HEK293 (cell line): ENCODE data around the gene RTP5.
A peak's percentile ranks its signal among the peaks of the same experiment; 100 is the strongest.

ENCODE experiments used
- CTCF ChIA-PET: fragments of 350-600 bp; formaldehyde crosslinking; extraction: SDS; loops from one replicate; lab custom pipeline; 2021; ENCODE audit warnings: antibody characterized with exemption; lab: Yijun Ruan, JAX
- POLR2A ChIA-PET: fragments of 300-600 bp; formaldehyde crosslinking; extraction: SDS; loops from one replicate; lab custom pipeline; 2020; ENCODE audit warnings: antibody characterized with exemption, inconsistent platforms; lab: Yijun Ruan, JAX
- H3K27ac ChIP-seq: fragments of 200-500 bp; sonication (Bioruptor generic); 2 replicates; pipeline ENCODE4 v1.5.1; 2014; ENCODE audit warnings: low read depth, low read length, control low read depth, inconsistent platforms; ENCODE audit errors: extremely low read depth
- H3K36me3 ChIP-seq, 2 experiments: fragments of 200-500 bp in 1 of 2; sonication (Bioruptor generic) in 1 of 2; 1 replicate in 1 of 2; 2 replicates in 1 of 2; pipeline ENCODE4 v1.5.1; 2014 to 2017; ENCODE audit warnings: inconsistent platforms in 2 of 2, low read length in 2 of 2; ENCODE audit not compliant: control insufficient read depth in 2 of 2, insufficient read depth in 1 of 2
- H3K4me1 ChIP-seq: fragments of 200-500 bp; sonication (Bioruptor generic); 2 replicates; pipeline ENCODE4 v1.5.1; 2014; ENCODE audit warnings: mild to moderate bottlenecking, low read length, inconsistent platforms; ENCODE audit not compliant: control insufficient read depth, insufficient read depth
- H3K4me3 ChIP-seq: 2 replicates; pipeline ENCODE4 v1.5.1; 2011; ENCODE audit warnings: low read depth, mild to moderate bottlenecking, control low read depth, low read length, moderate library complexity
- H3K9me3 ChIP-seq: fragments of 200-500 bp; sonication (Bioruptor generic); 2 replicates; pipeline ENCODE4 v1.5.1; 2014; ENCODE audit warnings: low read depth, low read length, inconsistent platforms; ENCODE audit not compliant: control insufficient read depth, insufficient read depth
- CTCF ChIP-seq: fragments of 450-650 bp; formaldehyde crosslinking; IDR thresholded peaks from 2 replicates; pipeline ENCODE4 v1.5.1; 2016; ENCODE audit warnings: missing biosample characterization, missing genetic modification characterization
- GLI4 ChIP-seq: fragments of 450-650 bp; formaldehyde crosslinking; IDR thresholded peaks from 2 replicates; pipeline ENCODE4 v1.5.1; 2016; ENCODE audit warnings: missing biosample characterization, missing genetic modification characterization
- GLIS1 ChIP-seq: fragments of 450-650 bp; formaldehyde crosslinking; IDR thresholded peaks from 2 replicates; pipeline ENCODE4 v1.5.1; 2016; ENCODE audit warnings: missing biosample characterization, missing genetic modification characterization
- HOXC10 ChIP-seq: sonication (generic); formaldehyde crosslinking; IDR thresholded peaks from 2 replicates; pipeline ENCODE4 v1.8.1; 2023; ENCODE audit warnings: mild to moderate bottlenecking, missing genetic modification reagents
- KLF7 ChIP-seq: fragments of 450-650 bp; formaldehyde crosslinking; IDR thresholded peaks from 2 replicates; pipeline ENCODE4 v1.5.1; 2016; ENCODE audit warnings: missing biosample characterization, missing genetic modification characterization, borderline replicate concordance
- MZF1 ChIP-seq: fragments of 450-650 bp; formaldehyde crosslinking; IDR thresholded peaks from 2 replicates; pipeline ENCODE4 v1.5.1; 2017; ENCODE audit warnings: missing biosample characterization, missing genetic modification characterization, borderline replicate concordance
- PRDM1 ChIP-seq: fragments of 450-650 bp; formaldehyde crosslinking; IDR thresholded peaks from 2 replicates; pipeline ENCODE4; 2016; ENCODE audit warnings: missing biosample characterization, missing genetic modification characterization
- SP2 ChIP-seq: fragments of 450-650 bp; formaldehyde crosslinking; IDR thresholded peaks from 2 replicates; pipeline ENCODE4 v1.5.1; 2016; ENCODE audit warnings: missing biosample characterization, missing genetic modification characterization
- ZBTB17 ChIP-seq: fragments of 450-650 bp; formaldehyde crosslinking; IDR thresholded peaks from 2 replicates; pipeline ENCODE4 v1.5.1; 2016; ENCODE audit warnings: missing biosample characterization, missing genetic modification characterization
- ZBTB20 ChIP-seq: fragments of 450-650 bp; formaldehyde crosslinking; IDR thresholded peaks from 2 replicates; pipeline ENCODE4 v1.5.1; 2016; ENCODE audit warnings: missing biosample characterization, missing genetic modification characterization
- ZBTB26 ChIP-seq: fragments of 450-650 bp; formaldehyde crosslinking; optimal IDR thresholded peaks from 2 replicates; pipeline ENCODE3; 2016; ENCODE audit warnings: missing biosample characterization, mild to moderate bottlenecking, missing genetic modification characterization
- ZFP3 ChIP-seq: fragments of 450-650 bp; formaldehyde crosslinking; IDR thresholded peaks from 2 replicates; pipeline ENCODE4 v1.5.1; 2016; ENCODE audit warnings: low read depth, missing biosample characterization, missing genetic modification characterization
- ZFP41 ChIP-seq: fragments of 450-650 bp; formaldehyde crosslinking; IDR thresholded peaks from 2 replicates; pipeline ENCODE4 v1.5.1; 2016; ENCODE audit warnings: missing biosample characterization, missing genetic modification characterization, borderline replicate concordance
- ZNF10 ChIP-seq: fragments of 450-650 bp; formaldehyde crosslinking; IDR thresholded peaks from 2 replicates; pipeline ENCODE4 v1.5.1; 2017; ENCODE audit warnings: missing biosample characterization, missing genetic modification characterization
- ZNF121 ChIP-seq: fragments of 450-650 bp; formaldehyde crosslinking; IDR thresholded peaks from 2 replicates; pipeline ENCODE4 v1.5.1; 2016; ENCODE audit warnings: missing biosample characterization, missing genetic modification characterization
- ZNF16 ChIP-seq: fragments of 450-650 bp; formaldehyde crosslinking; IDR thresholded peaks from 2 replicates; pipeline ENCODE4 v1.5.1; 2016; ENCODE audit warnings: low read depth, missing biosample characterization, missing genetic modification characterization
- ZNF19 ChIP-seq: fragments of 450-650 bp; formaldehyde crosslinking; IDR thresholded peaks from 2 replicates; pipeline ENCODE4; 2016; ENCODE audit warnings: missing biosample characterization, missing genetic modification characterization, low read depth
- ZNF211 ChIP-seq: fragments of 450-650 bp; formaldehyde crosslinking; IDR thresholded peaks from 2 replicates; pipeline ENCODE4 v1.5.1; 2016; ENCODE audit warnings: low read depth, missing biosample characterization, missing genetic modification characterization
- ZNF239 ChIP-seq: fragments of 450-650 bp; formaldehyde crosslinking; IDR thresholded peaks from 2 replicates; pipeline ENCODE4 v1.5.1; 2016; ENCODE audit warnings: missing biosample characterization, missing genetic modification characterization
- ZNF335 ChIP-seq: fragments of 450-650 bp; formaldehyde crosslinking; conservative IDR thresholded peaks from 2 replicates; pipeline ENCODE4 v1.5.1; 2016; ENCODE audit warnings: missing biosample characterization, missing genetic modification characterization
- ZNF37A ChIP-seq: fragments of 450-650 bp; IDR thresholded peaks from 2 replicates; pipeline ENCODE4 v1.5.1; 2018; ENCODE audit warnings: missing biosample characterization, missing genetic modification characterization
- ZNF473 ChIP-seq: fragments of 450-650 bp; formaldehyde crosslinking; IDR thresholded peaks from 2 replicates; pipeline ENCODE4 v1.5.1; 2017; ENCODE audit warnings: missing biosample characterization, missing genetic modification characterization
- ZNF488 ChIP-seq: fragments of 450-650 bp; formaldehyde crosslinking; IDR thresholded peaks from 2 replicates; pipeline ENCODE4 v1.5.1; 2016; ENCODE audit warnings: missing biosample characterization, missing genetic modification characterization
- ZNF510 ChIP-seq: fragments of 450-650 bp; formaldehyde crosslinking; IDR thresholded peaks from 2 replicates; pipeline ENCODE4 v1.5.1; 2018; ENCODE audit warnings: mild to moderate bottlenecking, missing genetic modification characterization, missing biosample characterization; ENCODE audit not compliant: insufficient replicate concordance
- ZNF513 ChIP-seq: fragments of 450-650 bp; IDR thresholded peaks from 2 replicates; pipeline ENCODE4 v1.5.1; 2018; ENCODE audit warnings: missing biosample characterization, missing genetic modification characterization
- ZNF514 ChIP-seq: fragments of 450-650 bp; formaldehyde crosslinking; IDR thresholded peaks from 2 replicates; pipeline ENCODE4 v1.5.1; 2016; ENCODE audit warnings: missing biosample characterization, missing genetic modification characterization
- ZNF548 ChIP-seq: fragments of 450-650 bp; formaldehyde crosslinking; IDR thresholded peaks from 2 replicates; pipeline ENCODE4 v1.5.1; 2016; ENCODE audit warnings: missing biosample characterization, missing genetic modification characterization
- ZNF558 ChIP-seq: fragments of 450-650 bp; formaldehyde crosslinking; IDR thresholded peaks from 2 replicates; pipeline ENCODE4 v1.5.1; 2016; ENCODE audit warnings: missing biosample characterization, missing genetic modification characterization
- ZNF610 ChIP-seq: fragments of 450-650 bp; formaldehyde crosslinking; IDR thresholded peaks from 2 replicates; pipeline ENCODE4 v1.5.1; 2016; ENCODE audit warnings: missing biosample characterization, missing genetic modification characterization, borderline replicate concordance
- ZNF621 ChIP-seq: fragments of 450-650 bp; formaldehyde crosslinking; IDR thresholded peaks from 2 replicates; pipeline ENCODE4 v1.5.1; 2017; ENCODE audit warnings: missing biosample characterization, missing genetic modification characterization
- ZNF660 ChIP-seq: fragments of 450-650 bp; IDR thresholded peaks from 2 replicates; pipeline ENCODE4 v1.5.1; 2018; ENCODE audit warnings: missing biosample characterization, mild to moderate bottlenecking, missing genetic modification characterization
- ZNF76 ChIP-seq: fragments of 450-650 bp; formaldehyde crosslinking; IDR thresholded peaks from 2 replicates; pipeline ENCODE4; 2016; ENCODE audit warnings: low read depth, missing biosample characterization, missing genetic modification characterization, borderline replicate concordance
- ZNF785 ChIP-seq: fragments of 450-650 bp; formaldehyde crosslinking; IDR thresholded peaks from 2 replicates; pipeline ENCODE4 v1.5.1; 2016; ENCODE audit warnings: missing biosample characterization, missing genetic modification characterization
- ZXDB ChIP-seq: fragments of 450-650 bp; formaldehyde crosslinking; IDR thresholded peaks from 2 replicates; pipeline ENCODE4 v1.5.1; 2016; ENCODE audit warnings: missing biosample characterization, missing genetic modification characterization

The RTP5 gene

GRCh38 chr2:241844066-241844728 lies 25.3 kb upstream of the RTP5 start (continued):
- TF ChIP-seq ZBTB26 (tag by site-specific recombination): peak; percentile 35
- TF ChIP-seq GLIS1 (tag by site-specific recombination): peak; percentile 9; the same call in 1 of the 2 replicates
- no peak for TF ChIP-seq ZNF37A (tag by site-specific recombination)
- TF ChIP-seq ZNF473 (tag by site-specific recombination): no peak
- no peak for TF ChIP-seq ZNF10 (tag by site-specific recombination)
- no peak for TF ChIP-seq ZNF211 (tag by site-specific recombination)
- 0 out of 2 replicates have a peak, but pooled peaks have one; percentile 9 for TF ChIP-seq SP2 (tag by site-specific recombination)
- TF ChIP-seq KLF7: no peak
- TF ChIP-seq GLI4 (tag by site-specific recombination): no peak
- TF ChIP-seq ZNF514 (tag by site-specific recombination): no peak
- no peak for TF ChIP-seq ZNF610 (tag by site-specific recombination)
- no peak for TF ChIP-seq ZFP41 (tag by site-specific recombination)
- TF ChIP-seq ZXDB (tag by site-specific recombination): no peak
- no peak for TF ChIP-seq ZNF785 (tag by site-specific recombination)
- TF ChIP-seq ZNF660 (tag by site-specific recombination): peak; percentile 40; the same call in 1 of the 2 replicates
- no peak for TF ChIP-seq ZNF558 (tag by site-specific recombination)
- TF ChIP-seq ZNF121: 0 out of 2 replicates have a peak, but pooled peaks have one; percentile 30
- no peak for TF ChIP-seq ZNF621
- no peak for TF ChIP-seq ZNF513 (tag by site-specific recombination)
- peak; percentile 39; the same call in 1 of the 2 replicates for TF ChIP-seq ZBTB20 (tag by site-specific recombination)
- TF ChIP-seq ZNF76 (tag by site-specific recombination): peak; percentile 64; the same call in 1 of the 2 replicates
- TF ChIP-seq ZNF16 (tag by site-specific recombination): no peak
- no peak for TF ChIP-seq MZF1 (tag by site-specific recombination)
- 0 out of 2 replicates have a peak, but pooled peaks have one; percentile 15 for TF ChIP-seq ZBTB17 (tag by site-specific recombination)
- TF ChIP-seq ZNF335 (tag by site-specific recombination): peak; percentile 71

GRCh38 chr2:241844831-241845578 lies 24.5 kb upstream of the RTP5 start:
- ChIA-PET CTCF (interaction anchor here (0.6 to 0.9 kb wide), 2 partner anchors 13 to 33 kb away, joined by 3 to 4 read pairs; no protein-coding TSS in a partner anchor), POLR2A (interaction anchor here (0.6 to 1.4 kb wide), 5 partner anchors 8 to 427 kb away, joined by 3 to 7 read pairs (median 4); no protein-coding TSS in a partner anchor)
- Histone ChIP-seq H3K36me3 (no peaks in the 10 kb centered on the region), H3K27ac (no peak overlapping the region), H3K9me3 (no peaks in the 10 kb centered on the region), H3K4me3 (no peak overlapping the region), H3K4me1 (no peaks in the 10 kb centered on the region)
- TF ChIP-seq ZNF548 (tag by site-specific recombination): no peak
- no peak for TF ChIP-seq ZNF488 (tag by site-specific recombination)
- TF ChIP-seq ZFP3 (tag by site-specific recombination): no peak
- TF ChIP-seq ZNF239 (tag by site-specific recombination): no peak
- no peak for TF ChIP-seq CTCF (tag by site-specific recombination)
- no peak for TF ChIP-seq ZNF19 (tag by site-specific recombination)
- no peak for TF ChIP-seq HOXC10
- no peak for TF ChIP-seq ZNF510
- no peak for TF ChIP-seq PRDM1 (tag by site-specific recombination)
